Measurements from ENCODE around the gene CPNE8. TPM values are rescaled to one million over a fixed set of nuclear protein-coding genes. Genes with fewer than 3 reads are reported as not detected.
A peak's percentile ranks its signal among the peaks of the same experiment; 100 is the strongest.

The CPNE8 gene
- total and polyA plus RNA-seq, 2 experiments from 2014 or later, result 5.9 to 14.5 TPM

DNA sequence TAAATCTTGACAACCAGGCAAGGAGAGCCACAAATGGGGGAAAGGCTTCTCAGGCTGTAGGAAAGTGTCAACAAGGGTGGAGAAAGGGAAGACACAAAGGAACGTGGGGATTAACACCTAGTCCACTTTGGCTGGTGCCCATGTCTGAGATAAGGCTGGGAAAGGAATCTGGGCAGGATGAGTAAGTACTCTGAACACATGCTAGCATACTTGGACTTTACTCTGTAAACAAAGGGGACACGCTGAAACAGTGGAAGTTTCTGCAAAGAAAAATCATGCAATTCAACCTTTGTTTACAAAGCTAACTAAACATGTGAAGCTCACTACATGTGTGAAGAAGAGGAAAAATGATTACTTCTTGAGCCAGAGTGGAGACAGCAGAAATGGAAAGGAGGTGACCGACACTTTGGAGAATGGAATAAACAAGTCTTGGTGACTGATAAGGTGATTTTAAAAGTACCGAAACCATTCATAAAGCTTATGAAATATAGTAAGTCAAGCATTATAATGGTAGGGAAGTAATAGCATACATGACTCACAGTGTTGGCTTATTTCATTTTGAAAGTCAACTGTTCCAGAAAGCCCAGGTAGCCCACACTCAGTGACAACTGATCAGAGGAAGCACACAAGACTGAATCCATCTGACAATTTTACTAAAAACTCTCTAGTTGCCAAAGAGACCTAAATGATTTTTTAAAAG, 13.2 kb downstream of the CPNE8 start:
- Histone ChIP-seq H3K4me3 (no peak overlapping the region), H2AFZ (no peak overlapping the region), H3K9me2 (replicated peaks; ENCODE audit: insufficient read depth) (no peaks in the 10 kb centered on the region), H3K27me3 (no peaks in the 10 kb centered on the region), H3K79me2 (peaks cover 37% of the 10 kb centered on the region), H3K4me1 (ENCODE audit: insufficient read depth) (peaks cover 13% of the 10 kb centered on the region), H3K27ac (peak overlapping the region; percentile 51), H3K4me2 (peak overlapping the region; percentile 67), H3K9me3 (ENCODE audit: low read depth) (no peaks in the 10 kb centered on the region), H4K20me1 (ENCODE audit: insufficient read depth, poor library complexity, severe bottlenecking) (no peaks in the 10 kb centered on the region), H3K36me3 (replicated peaks; ENCODE audit: insufficient read depth, low read depth) (no peaks in the 10 kb centered on the region)
- TF ChIP-seq EZH2phosphoT487 (IDR thresholded peaks at IDR 0.05; ENCODE audit: low read depth, severe bottlenecking, unreplicated experiment) (peak; percentile 97), CTCF (IDR thresholded peaks at IDR 0.05; ENCODE audit: poor library complexity) (no peak)
- WGBS (ENCODE audit: low lambda C conversion rate, missing lambda C conversion rate), result 38% methylated on average over 4 of the region's 4 CpGs
- peak; percentile 80 for DNase-seq (ENCODE audit: low spot score)

GRCh38 chr12:38890102-38890855, 15.1 kb downstream of the CPNE8 start:
- no peak for TF ChIP-seq EZH2 (IDR thresholded peaks at IDR 0.05; ENCODE audit: borderline replicate concordance)
- TF ChIP-seq CTCF (IDR thresholded peaks at IDR 0.05; ENCODE audit: poor library complexity), result no peak
- TF ChIP-seq EZH2phosphoT487 (IDR thresholded peaks at IDR 0.05; ENCODE audit: low read depth, severe bottlenecking, unreplicated experiment), result no peak
- peaks cover 13% of the 10 kb centered on the region for H3K4me1 ChIP-seq (ENCODE audit: insufficient read depth)
- WGBS (ENCODE audit: low lambda C conversion rate, missing lambda C conversion rate), result 55% methylated on average over 1 of the region's 1 CpG
- no peak overlapping the region for H2AFZ ChIP-seq
- H3K9me3 ChIP-seq (ENCODE audit: low read depth), result no peaks in the 10 kb centered on the region
- H3K4me2 ChIP-seq, result no peak overlapping the region
- no peaks in the 10 kb centered on the region for H3K9me2 ChIP-seq (replicated peaks; ENCODE audit: insufficient read depth)
- no peaks in the 10 kb centered on the region for H3K36me3 ChIP-seq (replicated peaks; ENCODE audit: insufficient read depth, low read depth)
- H3K79me2 ChIP-seq, result peaks cover 29% of the 10 kb centered on the region
- peak; percentile 11 for DNase-seq (ENCODE audit: low spot score)
- H3K4me3 ChIP-seq, result no peak overlapping the region
- no peak overlapping the region for H3K27ac ChIP-seq
- H4K20me1 ChIP-seq (ENCODE audit: insufficient read depth, poor library complexity, severe bottlenecking), result no peaks in the 10 kb centered on the region
- no peaks in the 10 kb centered on the region for H3K27me3 ChIP-seq

- no peak overlapping the region for H3K4me2 ChIP-seq
- H3K27ac ChIP-seq, result no peak overlapping the region
- peaks cover 13% of the 10 kb centered on the region for H3K4me1 ChIP-seq (ENCODE audit: insufficient read depth)
- WGBS (ENCODE audit: low lambda C conversion rate, missing lambda C conversion rate), result 94% methylated on average over 5 of the region's 5 CpGs
- H2AFZ ChIP-seq, result no peak overlapping the region
- no peak for DNase-seq (ENCODE audit: low spot score)
- no peaks in the 10 kb centered on the region for H4K20me1 ChIP-seq (ENCODE audit: insufficient read depth, poor library complexity, severe bottlenecking)
- TF ChIP-seq EZH2phosphoT487 (IDR thresholded peaks at IDR 0.05; ENCODE audit: low read depth, severe bottlenecking, unreplicated experiment) (no peak), CTCF (IDR thresholded peaks at IDR 0.05; ENCODE audit: poor library complexity) (no peak), EZH2 (IDR thresholded peaks at IDR 0.05; ENCODE audit: borderline replicate concordance) (no peak)
- H3K27me3 ChIP-seq, result no peaks in the 10 kb centered on the region
- peaks cover 20% of the 10 kb centered on the region for H3K79me2 ChIP-seq
- H3K36me3 ChIP-seq (replicated peaks; ENCODE audit: insufficient read depth, low read depth), result no peaks in the 10 kb centered on the region
- H3K9me3 ChIP-seq (ENCODE audit: low read depth), result no peaks in the 10 kb centered on the region
- no peaks in the 10 kb centered on the region for H3K9me2 ChIP-seq (replicated peaks; ENCODE audit: insufficient read depth)
- no peak overlapping the region for H3K4me3 ChIP-seq
These were observed 16.0 kb downstream of the CPNE8 start for GRCh38 chr12:38889297-38889815.

Data from hepatocyte (in vitro differentiated cells).